Activated gamma-delta T cell treated with Interleukin-2 at 50 U/mL for 16 hours (primary cell): ENCODE measurements around the gene TBC1D19.
"Not testable (repeated sequence)": the region's sequence is repeated elsewhere in the genome, so short reads cannot be mapped to it uniquely, and the experiment has no call there.

ENCODE experiments used
- DNase-seq: peaks from one replicate; pipeline ENCODE4 v3.0.0-alpha.2; 2020

Gene TBC1D19

DNA sequence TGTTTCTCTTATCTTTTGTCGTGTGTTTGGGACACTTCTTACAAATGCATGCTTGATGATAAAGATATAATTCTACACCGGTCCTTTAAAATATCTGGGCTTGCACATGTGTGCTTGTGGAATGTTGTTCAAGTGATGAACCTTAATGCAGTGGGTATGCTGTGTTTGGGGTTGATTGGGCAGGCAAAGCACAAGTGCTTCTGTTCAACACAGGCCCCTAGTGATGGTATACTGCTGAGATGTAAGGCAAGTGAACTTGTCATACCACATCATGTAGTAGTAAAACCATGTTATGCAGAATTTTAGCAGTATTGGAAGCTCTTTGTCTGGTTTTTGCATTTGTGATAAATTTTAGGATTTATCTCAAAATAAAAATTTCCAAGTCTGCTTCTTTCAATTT, 23.9 kb downstream of the TBC1D19 start:
- no peak for DNase-seq

DNA sequence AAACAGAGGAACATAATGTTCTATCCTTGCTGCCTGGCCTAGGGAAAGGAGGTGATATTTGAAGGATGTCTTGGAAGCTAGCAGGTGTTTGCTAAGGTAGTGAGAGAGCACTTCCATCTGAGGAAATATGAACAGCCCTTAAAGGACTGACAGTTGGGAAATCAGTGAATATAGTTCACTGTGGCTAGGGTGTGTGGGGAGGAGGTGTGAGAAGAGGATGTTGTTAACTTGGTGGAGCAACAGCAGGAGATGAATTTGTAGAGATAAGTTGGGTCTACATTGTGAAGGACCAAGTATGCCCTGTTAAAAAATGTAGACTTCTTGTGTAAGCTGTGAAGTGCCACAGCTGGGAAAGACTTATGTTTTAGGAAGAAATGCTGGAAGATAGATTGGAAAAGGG, 25.5 kb downstream of the TBC1D19 start:
- no peak for DNase-seq

DNA sequence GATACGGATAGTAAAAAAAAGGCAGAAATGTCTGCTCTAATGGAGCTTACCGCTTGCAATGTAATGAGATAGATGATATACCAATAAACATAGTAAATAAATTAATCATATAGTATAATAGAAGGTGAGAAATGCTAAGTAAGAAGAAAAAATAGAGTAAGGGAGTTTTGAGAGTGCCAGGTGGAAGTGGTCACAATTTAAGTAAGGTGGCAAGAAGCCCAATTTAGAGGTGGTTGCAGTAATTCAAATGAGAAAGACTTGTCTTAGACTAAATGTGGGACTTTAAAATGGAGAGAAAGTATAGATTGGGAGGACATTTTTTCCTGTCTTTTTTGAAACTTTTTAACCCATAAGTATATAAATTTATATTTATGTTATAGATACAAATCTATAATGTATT, 26.0 kb downstream of the TBC1D19 start:
- no peak for DNase-seq

DNA sequence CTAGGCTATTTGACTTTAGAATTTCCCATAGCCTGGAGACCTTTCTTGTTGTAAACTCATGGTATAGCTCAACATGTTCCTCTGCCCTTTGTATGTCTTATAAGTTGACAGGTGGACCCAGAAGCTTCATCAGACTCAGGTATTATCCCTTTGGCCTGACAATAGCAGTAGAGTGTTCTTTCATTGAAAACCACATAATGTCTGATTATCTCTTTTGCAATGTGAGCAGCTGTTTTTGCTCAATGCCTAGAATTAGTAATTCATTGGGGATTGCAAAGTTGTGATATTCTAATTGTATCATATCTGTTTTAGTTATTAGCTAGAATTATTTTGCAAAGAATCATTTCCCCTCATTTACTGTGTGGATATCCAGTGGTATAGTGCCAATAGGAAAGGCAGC, 27.5 kb downstream of the TBC1D19 start:
- DNase-seq, result no peak

DNA sequence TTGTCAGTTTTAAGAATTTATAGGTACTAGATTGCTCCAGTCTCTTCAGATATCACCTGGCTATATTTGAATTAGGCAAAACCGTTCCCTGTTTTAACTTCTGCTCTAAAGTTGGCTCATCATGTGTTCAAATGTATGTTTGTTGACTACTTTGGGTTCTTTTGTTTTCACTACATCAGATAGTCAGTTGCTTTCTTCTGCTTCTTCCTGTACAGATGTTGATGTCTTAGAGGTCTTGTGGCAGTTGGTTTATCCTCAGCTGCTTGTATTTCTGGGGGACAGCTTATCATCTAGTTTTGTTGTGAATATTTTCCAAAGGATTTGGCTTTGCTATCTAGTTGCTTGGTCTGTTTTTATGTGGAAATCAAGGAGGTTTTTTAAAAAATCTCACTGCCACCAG, 28.0 kb downstream of the TBC1D19 start:
- no peak for DNase-seq

DNA sequence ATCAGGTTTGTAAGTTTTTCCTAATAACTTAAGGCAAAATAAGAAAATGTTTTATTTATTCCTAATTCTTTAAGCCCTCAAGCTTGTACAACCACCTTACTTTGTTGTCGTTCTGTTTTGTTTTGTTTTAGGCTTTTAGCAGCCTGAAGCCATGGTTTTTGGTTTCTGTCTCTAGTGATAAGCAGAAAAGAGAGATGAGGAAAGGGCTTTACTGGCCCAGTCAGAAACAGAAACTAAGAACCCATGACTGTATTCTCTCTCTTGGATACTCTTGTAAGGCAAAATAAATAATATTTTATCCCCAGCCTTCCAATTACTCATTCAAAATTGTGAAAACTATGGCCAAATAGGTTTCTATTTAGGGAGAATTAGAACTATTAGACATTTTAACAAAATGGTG, 29.4 kb downstream of the TBC1D19 start:
- no peak for DNase-seq

DNA sequence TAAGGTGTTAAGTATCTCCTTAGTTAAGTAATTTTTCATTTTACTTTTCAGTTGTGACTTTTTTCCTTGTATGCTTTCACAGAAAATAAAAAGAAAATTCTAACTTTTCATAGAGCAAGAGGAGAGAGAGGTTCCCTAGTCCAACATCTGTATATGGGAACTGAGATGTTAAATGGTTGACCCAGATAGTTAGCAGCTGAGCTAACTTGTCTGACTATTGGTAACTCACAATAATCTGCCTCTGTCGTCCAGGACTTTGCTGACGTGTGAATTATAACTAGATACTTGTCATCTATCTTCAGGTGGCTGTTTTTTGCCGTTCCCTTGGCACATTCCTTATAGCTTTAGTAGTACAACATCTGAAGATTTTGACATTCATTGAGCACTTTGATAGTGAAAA, 29.9 kb downstream of the TBC1D19 start:
- DNase-seq, result no peak

DNA sequence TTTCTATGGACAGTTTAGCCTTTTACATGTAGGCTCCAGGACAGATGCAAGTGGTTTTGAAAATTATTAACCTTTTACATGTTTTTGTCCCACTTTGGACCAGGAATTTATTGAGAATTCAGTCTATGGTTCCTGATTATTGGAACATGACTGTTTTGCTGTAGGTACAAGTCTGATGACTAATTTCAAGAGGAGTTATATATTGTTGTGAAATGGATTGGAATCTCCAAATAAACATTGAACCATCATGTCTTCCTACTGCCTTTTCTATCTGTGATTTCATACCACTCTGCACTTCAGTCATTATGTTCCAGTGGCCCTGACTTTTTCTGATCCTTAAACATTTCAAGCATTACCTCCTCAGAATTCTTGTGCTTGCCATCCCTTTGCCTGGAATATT, 35.9 kb downstream of the TBC1D19 start:
- DNase-seq, result no peak

DNA sequence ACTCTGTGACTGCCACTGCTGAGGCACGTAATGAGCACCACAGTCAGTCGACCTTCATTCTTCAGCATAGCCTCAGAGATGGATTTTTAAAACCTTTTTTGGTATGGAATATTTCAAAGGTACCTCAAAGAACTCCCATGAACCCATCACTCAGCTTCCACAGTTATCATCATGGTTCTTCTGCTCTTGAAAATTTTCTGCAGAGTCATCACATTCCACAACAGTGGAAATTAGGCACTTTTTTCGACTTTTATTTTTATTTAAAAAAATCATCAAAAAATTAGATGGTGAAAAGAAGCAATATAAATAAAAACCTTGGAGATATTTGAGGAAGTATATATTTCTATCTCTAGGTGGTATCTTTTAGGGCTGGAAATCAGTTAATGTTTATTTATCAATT, 37.5 kb downstream of the TBC1D19 start:
- no peak for DNase-seq

DNA sequence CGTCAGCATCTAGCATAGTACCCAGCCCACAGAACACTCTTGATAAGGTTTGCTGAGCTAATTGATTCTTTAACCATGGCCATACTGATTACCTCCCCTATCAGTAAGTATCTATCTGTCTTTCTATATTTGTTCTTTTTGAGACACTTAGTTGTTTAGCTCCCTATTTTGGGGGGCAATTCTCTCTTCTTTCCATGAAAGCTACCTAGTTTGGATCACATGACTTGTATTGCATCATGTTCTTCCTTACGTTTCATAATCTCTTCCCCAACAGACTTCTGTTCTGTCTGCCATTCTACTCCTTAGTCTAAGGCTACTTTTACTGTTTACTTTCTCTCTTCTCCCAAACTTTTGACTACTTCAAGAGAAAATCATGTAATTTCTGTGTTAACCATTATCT, 39.0 kb downstream of the TBC1D19 start:
- DNase-seq, result no peak

DNA sequence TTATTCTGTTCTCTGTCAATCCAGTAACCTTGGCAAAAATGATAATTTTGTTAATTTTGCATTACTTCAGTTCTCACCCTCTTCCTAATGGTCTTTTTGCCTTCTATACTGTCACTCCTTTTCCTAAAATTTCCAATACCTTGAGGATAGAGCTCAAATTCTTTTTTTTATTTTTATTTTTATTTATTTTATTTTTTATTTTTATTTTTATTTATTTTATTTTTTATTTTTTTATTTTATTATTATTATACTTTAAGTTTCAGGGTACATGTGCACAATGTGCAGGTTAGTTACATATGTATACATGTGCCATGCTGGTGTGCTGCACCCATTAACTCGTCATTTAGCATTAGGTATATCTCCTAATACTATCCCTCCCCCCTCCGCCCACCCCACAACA, 42.8 kb downstream of the TBC1D19 start:
- not testable (repeated sequence) for DNase-seq

DNA sequence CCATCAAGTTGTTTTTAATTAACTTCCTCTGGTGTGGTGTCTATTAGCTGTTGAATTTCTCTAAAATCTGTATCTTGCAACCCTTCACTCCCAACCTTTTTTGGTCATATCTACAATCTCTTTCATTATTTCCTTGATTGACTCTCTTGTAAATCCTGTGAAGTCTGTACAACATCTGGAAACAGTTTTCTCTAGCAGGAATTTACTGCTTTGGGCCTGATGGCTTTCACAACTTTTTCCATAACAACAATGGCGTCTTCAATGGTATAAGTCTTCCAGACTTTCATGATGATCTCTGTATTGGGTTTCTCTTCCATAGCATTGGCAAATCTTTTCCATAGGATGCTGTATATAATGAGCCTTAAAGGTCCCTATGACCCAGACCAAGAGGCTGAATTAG, 49.0 kb downstream of the TBC1D19 start:
- DNase-seq, result no peak

DNA sequence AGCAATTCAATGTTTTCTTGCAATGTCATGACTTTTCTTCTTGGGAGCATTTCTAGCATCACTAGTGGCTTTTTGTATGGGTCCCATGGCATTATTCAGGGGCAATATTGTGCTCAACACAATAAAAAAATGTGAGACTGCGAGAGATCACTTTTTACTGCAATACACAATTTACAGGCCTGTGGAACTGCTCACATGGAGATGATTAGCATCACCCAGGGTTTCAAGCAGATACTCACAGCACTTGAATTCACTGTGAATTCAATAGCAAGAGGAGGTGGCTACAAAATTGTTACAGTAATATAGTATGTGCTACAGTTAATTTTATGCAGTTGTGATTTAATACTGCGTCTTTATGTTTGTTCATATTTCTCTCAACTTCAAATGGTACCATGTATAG, 50.4 kb downstream of the TBC1D19 start:
- no peak for DNase-seq

DNA sequence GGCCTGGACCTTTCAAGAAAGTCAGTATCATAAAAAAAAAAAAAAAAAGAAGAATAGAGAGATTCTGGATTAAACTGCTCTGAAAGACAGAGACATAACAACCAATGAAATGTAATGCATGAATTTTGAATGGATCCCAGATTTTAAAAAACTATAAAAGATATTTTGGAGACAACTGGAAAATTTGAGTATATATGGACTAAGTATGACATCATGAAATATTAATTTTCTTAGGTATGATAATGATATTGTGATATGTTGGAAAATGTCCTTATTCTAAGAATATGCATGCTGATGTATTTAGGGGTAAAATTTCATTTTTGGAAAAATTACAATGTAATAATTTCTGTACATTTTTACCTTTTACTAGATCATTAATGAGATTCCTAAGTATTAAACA, 52.6 kb downstream of the TBC1D19 start:
- no peak for DNase-seq

DNA sequence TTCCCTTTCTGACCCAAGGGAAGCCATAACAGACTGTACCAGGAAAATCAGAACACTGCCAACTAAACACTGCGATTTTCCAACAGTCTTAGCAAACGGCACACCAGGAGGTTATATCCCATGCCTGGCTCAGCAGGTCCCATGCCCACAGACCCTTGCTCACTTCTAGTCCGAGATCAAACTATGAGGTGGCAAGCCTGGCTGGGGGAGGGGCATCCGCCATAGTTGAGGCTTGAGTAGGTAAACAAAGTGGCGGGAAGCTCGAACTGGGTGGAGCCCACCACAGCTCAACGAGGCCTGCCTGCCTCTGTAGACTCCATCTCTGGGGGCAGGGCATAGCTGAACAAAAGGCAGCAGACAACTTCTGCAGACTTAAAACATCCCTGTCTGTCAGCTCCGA, 56.8 kb downstream of the TBC1D19 start:
- DNase-seq, result not testable (repeated sequence)

DNA sequence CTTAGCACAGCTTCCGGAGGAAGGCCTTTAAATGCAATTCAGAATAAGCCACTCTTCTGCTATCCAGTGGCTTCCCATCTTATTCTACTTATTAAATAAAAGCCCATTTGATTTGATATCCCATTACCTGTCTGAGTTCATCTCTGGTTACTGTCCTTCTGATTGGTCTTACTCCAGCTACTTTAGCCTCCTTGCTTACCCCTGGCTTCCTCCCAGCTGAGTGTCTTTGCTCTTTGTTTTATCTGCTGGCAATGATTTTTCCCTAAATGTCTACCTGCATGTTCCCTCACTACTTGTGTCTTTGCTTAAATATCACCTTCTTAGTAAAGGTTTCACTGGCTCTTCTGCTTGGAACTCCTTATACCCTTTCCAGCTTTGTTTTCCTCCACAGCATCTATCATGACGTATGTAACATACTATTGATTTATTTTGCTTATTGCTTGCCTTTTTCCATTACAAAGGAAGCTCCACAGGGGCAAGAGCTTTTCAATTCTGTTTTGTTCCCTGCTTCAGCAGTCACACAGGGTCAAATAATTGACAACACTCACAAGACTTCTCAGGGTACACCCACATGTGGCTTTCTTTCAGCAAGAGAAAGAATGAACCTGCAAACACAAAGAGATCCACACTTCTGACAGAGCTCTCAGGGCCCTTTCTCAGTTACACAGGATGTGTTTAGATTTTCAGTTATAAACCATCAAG, 63.8 kb downstream of the TBC1D19 start:
- no peak for DNase-seq

DNA sequence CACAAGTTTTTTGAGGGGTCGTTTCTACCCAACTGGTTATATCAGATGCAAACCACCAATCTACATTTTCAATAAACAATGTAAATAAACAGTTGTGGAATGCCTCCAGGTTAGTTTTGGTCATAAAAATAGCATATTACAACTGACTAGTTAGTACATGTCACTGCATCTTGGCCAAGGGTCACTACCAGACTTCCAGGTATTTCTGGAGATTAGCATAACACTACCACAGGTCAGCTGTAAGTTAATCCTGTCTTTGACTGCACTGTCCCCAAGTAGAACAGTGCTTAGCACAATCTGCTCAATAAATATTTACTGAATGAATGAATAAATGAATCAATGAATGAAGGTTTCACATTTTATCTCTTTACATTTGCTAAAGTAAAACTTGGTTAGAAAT, 64.4 kb downstream of the TBC1D19 start:
- DNase-seq, result no peak

DNA sequence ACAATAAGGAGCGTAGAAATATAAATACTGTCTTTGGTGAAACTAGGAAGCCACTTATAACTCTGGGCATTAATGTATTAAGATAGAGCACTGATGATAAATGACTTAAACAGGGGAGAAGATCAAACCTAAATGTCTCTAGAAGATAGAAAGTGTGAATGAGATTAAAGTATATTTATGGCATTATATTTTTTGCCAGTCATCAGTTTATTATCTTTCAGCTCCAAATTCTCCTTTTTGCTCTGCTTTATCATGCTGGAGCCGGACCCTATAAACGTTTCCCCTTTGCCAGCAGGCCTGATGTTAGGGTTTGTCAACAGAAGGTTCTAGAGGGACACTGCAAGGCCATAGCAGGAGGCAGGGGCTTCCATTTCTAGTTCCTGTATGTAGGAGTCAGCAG, 76.4 kb downstream of the TBC1D19 start:
- no peak for DNase-seq

DNA sequence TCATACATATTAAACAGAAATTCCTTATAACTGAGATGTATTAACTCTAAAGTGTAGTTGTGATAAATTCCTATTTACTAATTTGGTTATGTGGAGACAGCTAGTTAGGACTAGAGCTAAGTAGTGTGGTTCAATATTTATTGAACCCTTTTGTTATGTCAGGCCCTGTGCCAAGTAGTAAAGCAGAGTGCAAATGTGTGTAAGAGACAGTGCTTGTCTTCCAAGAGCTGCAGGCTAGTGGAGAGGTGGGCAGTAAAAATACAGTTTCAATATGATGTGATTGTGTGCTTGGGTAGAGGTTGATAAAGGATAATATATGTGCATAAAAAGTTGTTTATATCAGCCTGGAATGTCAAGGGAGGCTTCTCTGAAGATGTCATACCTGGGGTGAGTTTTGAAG, 80.0 kb downstream of the TBC1D19 start:
- no peak for DNase-seq

DNA sequence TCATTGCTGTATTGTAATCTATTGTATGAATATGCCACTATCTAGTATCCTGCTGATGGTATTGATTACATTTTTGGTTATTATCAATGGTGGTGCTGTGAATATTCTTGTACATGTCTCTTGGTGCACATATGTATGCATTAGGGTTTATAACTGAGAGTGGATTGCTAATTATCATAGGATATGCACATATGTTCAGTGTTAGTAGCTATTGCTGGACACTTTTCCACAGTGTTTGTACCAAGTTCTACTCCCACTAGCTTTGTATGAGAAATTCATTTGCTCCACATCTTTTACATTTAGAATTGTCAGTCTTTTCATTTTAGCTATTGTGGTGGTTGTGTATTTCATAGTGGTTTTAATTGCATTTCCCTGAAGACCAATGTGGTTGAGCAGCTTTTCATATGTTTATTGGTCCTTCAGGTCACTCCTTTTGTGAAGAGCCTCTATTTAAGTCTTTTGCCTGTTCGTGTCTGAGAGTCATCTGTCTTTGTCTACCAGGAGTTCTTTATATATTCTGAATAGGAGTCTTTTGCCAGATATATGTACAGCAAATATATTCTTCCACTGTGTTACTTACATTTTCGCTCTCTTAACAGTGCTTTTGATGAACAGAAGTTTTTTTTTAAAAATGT, 87.1 kb downstream of the TBC1D19 start:
- no peak for DNase-seq

DNA sequence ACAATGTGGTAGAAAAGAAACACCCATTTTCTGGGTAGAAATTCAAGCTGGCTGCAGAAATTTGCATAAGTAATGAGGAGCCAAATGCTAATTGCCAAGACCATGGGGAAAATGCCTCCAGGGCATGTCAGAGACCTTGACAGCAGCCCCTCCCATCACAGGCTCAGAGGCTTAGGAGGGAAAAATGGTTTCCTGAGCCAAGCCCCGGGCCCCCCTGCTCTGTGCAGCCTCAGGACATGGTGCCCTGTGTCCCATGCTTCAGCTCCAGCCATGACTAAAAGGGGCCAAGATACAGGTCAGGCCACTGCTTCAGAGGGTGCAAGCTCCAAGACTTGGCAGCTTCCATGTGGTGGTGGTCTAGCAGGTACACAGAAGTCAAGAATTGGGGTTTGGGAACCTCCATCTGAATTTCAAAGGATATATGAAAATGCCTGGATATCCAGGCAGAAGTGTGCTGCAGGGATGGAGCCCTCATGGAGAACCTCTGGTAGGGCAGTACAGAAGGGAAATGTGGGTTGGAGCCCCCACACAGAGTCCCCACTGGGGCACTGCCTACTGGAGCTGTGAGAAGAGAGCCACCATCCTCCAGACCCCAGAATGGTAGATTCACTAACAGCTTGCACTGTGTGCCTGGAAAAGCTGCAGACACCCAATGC, 95.3 kb downstream of the TBC1D19 start:
- not testable (repeated sequence) for DNase-seq

DNA sequence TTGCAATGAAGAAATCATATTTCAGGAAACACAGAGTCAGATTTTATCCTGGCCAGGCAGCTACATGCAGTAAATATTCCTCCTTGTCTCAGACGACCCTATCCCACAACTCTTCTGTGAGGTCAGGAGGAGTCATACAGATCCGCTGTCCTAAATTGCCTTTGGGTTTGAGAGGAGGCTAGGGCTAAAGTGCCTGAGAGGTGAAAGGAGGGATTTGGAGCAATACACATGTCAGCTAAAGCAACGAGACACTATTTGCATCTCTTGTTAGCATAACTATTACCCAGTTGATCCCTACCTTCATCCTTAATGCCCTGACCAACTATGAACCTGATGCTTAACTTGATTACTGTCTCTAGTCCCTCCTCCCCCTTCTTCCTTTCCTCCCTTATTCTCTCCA, 98.6 kb downstream of the TBC1D19 start:
- DNase-seq, result no peak

DNA sequence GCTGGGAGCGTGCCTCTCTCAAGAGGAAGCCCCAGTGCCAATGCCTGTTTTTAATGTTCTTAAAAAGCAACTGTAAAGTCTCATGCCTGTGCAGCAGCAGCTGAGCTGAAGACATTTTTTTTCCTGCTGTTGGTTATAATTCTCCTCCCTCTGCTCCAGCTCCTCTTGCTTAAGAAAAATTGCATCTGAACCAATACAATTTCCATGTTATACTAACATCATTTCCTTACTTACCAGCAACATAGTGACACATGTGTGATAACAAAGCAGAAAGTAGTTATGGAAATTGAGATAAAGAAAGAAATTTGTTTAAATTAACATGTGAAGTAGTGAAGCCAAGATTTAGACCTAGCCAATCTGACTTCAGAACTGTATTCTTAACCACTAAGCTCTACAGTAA, 101.4 kb downstream of the TBC1D19 start:
- DNase-seq, result no peak

DNA sequence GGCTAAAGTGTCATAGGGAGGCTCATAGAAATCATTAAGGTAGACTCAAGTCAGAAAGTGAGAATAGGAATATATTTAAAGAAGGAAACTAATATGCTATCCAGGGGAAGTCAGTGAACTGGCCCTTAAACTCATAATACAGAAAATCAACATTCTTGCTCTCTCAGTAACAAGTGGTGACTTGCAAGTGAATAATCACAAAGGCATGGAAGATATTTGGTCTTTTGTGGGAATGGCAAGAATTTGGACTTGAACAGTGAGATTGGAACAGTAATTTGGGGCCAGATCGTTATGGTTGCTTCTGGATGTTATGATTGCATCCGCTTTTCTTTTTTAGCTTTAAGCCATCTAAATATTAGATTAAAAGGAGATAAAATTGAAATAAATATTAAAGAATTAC, 103.8 kb downstream of the TBC1D19 start:
- DNase-seq, result no peak

DNA sequence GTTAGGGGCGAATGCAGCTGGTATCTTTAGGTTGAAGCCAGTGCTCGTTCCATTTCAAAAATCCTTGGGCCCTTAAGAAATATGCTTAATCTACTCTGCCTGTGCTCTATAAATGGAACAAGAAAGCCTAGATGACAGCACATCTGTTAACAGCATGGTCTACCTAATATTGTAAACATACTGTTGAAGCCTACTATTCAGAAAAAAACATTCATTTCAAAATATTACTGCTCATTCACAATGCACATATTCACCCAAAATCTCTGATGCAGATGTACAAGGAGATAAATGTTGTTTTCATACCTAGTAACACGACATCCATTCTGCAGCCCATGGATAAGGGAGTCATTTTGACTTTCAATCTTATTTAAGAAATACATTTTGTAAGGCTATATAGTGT, 106.6 kb downstream of the TBC1D19 start:
- no peak for DNase-seq
